Measurements from ENCODE around the gene DNAJC3.

The DNAJC3 gene

DNA sequence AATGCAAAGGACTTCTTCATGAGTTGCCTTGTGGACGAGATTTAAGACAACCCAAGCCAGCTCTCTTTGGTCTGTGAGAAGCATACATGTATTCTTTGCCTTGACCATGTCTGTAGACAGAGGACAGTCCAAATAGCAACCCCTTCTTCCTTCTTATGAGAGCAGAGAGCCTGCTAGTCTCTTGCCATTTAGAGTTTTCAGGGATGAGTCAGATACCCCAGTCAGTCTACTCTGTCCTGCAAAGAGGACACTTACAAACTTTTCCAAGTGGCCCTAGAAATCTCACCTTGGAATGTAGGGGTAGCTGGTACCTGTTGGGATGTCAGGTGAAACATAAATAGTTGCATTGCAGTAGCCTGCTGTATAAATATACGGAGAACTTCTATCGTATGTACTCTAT is 36.7 kb downstream of the DNAJC3 start:
- TF ChIP-seq, protein P1, sequence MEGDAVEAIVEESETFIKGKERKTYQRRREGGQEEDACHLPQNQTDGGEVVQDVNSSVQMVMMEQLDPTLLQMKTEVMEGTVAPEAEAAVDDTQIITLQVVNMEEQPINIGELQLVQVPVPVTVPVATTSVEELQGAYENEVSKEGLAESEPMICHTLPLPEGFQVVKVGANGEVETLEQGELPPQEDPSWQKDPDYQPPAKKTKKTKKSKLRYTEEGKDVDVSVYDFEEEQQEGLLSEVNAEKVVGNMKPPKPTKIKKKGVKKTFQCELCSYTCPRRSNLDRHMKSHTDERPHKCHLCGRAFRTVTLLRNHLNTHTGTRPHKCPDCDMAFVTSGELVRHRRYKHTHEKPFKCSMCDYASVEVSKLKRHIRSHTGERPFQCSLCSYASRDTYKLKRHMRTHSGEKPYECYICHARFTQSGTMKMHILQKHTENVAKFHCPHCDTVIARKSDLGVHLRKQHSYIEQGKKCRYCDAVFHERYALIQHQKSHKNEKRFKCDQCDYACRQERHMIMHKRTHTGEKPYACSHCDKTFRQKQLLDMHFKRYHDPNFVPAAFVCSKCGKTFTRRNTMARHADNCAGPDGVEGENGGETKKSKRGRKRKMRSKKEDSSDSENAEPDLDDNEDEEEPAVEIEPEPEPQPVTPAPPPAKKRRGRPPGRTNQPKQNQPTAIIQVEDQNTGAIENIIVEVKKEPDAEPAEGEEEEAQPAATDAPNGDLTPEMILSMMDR (IDR thresholded peaks at IDR 0.05): no peak

DNA sequence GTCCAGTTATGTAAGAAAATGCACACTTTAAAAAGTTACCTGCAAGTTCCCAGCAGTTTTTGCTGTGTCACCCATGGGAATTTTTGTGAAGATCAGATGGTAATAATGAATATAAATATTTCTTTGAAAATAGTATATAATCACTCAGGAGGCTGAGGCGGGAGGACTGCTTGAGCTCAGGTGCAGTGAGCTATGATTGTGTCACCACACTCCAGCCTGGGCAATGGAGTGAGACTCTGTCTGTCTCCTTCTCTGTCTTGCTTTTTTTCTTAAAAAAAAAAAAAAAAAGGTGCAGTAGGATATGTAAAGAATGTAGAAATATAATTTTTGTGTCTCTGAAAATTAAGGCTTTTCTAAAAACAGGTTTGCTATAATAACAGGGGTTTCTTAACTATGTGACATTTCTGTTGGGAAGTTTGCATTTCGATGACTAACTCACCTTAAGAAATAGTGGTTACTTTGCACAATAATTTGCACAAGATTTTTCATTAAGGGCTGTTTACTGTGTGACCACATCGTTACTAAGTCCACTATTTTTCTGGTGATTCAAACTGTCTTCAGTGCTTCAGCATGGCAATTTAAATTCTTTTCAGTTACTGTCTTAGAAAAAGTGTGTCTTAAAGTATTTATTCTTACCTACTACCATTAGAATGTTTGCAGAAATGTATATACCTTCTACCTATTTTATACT is 37.3 kb downstream of the DNAJC3 start:
- H3K27ac ChIP-seq: no peak overlapping the region
- no peaks in the 10 kb centered on the region for H3K36me3 ChIP-seq (ENCODE audit: control insufficient read depth, insufficient read depth, low read length)
- H3K9me3 ChIP-seq (ENCODE audit: control insufficient read depth, low read length): no peaks in the 10 kb centered on the region
- no peak overlapping the region for H2AFZ ChIP-seq
- H3K79me2 ChIP-seq: peaks cover 7% of the 10 kb centered on the region
- H3K4me2 ChIP-seq (ENCODE audit: low read length): no peak overlapping the region
- H3K9ac ChIP-seq: no peak overlapping the region
- H3K27me3 ChIP-seq (ENCODE audit: control insufficient read depth, insufficient read depth, low read length): no peaks in the 10 kb centered on the region
- TF ChIP-seq, protein P1 (IDR thresholded peaks at IDR 0.05): no peak
- no peaks in the 10 kb centered on the region for H3K4me1 ChIP-seq
- H3K4me3 ChIP-seq (ENCODE audit: low read depth, low read length): no peak overlapping the region

More for the DNA sequence above, 36.7 kb downstream of the DNAJC3 start:
- no peak overlapping the region for H2AFZ ChIP-seq
- no peak overlapping the region for H3K27ac ChIP-seq
- no peak overlapping the region for H3K9ac ChIP-seq
- H3K27me3 ChIP-seq (ENCODE audit: control insufficient read depth, insufficient read depth, low read length): no peaks in the 10 kb centered on the region
- peaks cover 7% of the 10 kb centered on the region for H3K79me2 ChIP-seq
- H3K36me3 ChIP-seq (ENCODE audit: control insufficient read depth, insufficient read depth, low read length): no peaks in the 10 kb centered on the region
- H3K4me3 ChIP-seq (ENCODE audit: low read depth, low read length): no peak overlapping the region
- H3K4me1 ChIP-seq: no peaks in the 10 kb centered on the region
- H3K4me2 ChIP-seq (ENCODE audit: low read length): no peak overlapping the region
- H3K9me3 ChIP-seq (ENCODE audit: control insufficient read depth, low read length): no peaks in the 10 kb centered on the region

DNA sequence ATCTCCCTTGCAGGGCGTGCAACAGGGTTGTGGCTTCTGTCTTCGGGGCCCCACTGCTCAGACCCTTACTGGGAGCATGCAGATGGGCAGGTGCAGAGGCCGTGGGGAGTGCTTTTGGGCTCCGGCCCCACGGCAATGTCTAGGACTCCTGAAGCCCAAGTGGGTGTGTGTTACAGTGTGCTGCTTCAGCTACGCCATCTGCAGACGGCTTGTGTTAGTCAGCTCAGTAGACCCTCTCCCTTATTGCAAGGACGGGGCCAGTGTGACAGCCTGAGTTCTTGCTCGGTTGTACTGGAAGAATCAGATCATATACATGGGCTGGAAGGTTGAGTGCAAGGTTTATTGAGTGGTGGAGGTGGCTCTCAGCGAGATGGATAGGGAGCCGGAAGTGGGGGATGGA is 39.3 kb downstream of the DNAJC3 start:
- no peak overlapping the region for H3K4me2 ChIP-seq (ENCODE audit: low read length)
- peaks cover 7% of the 10 kb centered on the region for H3K79me2 ChIP-seq
- H3K9me3 ChIP-seq (ENCODE audit: control insufficient read depth, low read length): no peaks in the 10 kb centered on the region
- no peak overlapping the region for H2AFZ ChIP-seq
- no peak overlapping the region for H3K9ac ChIP-seq
- TF ChIP-seq, protein P1 (IDR thresholded peaks at IDR 0.05): no peak
- H3K4me1 ChIP-seq: no peaks in the 10 kb centered on the region
- no peak overlapping the region for H3K4me3 ChIP-seq (ENCODE audit: low read depth, low read length)
- H3K36me3 ChIP-seq (ENCODE audit: control insufficient read depth, insufficient read depth, low read length): no peaks in the 10 kb centered on the region
- no peak overlapping the region for H3K27ac ChIP-seq
- no peaks in the 10 kb centered on the region for H3K27me3 ChIP-seq (ENCODE audit: control insufficient read depth, insufficient read depth, low read length)

DNA sequence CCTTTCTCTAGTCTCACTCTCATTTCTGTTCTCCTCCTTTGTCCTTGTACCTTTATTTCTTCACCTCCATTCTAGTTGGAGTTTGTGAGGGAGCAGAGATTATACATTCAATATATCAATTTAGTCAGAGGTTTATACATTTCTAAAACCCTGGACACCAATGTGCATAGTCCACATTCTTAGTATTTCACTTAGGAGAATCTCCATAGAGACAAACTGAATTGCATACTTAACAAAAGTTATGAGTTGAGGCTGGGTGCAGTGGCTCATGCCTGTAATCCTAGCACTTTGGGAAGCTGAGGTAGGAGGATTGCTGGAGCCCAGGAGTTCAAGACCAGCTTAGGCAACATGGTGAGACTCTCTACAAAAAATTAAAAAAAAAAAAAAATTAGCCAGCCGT is 45.3 kb downstream of the DNAJC3 start:
- Histone ChIP-seq H2AFZ (no peak overlapping the region), H3K4me3 (ENCODE audit: low read depth, low read length) (no peak overlapping the region), H3K36me3 (ENCODE audit: control insufficient read depth, insufficient read depth, low read length) (no peaks in the 10 kb centered on the region), H3K4me1 (no peaks in the 10 kb centered on the region), H3K4me2 (ENCODE audit: low read length) (no peak overlapping the region), H3K79me2 (peaks cover 5% of the 10 kb centered on the region), H3K27ac (no peak overlapping the region), H3K27me3 (ENCODE audit: control insufficient read depth, insufficient read depth, low read length) (no peaks in the 10 kb centered on the region), H3K9ac (no peak overlapping the region), H3K9me3 (ENCODE audit: control insufficient read depth, low read length) (no peaks in the 10 kb centered on the region)
- TF ChIP-seq, protein P1 (IDR thresholded peaks at IDR 0.05): no peak

DNA sequence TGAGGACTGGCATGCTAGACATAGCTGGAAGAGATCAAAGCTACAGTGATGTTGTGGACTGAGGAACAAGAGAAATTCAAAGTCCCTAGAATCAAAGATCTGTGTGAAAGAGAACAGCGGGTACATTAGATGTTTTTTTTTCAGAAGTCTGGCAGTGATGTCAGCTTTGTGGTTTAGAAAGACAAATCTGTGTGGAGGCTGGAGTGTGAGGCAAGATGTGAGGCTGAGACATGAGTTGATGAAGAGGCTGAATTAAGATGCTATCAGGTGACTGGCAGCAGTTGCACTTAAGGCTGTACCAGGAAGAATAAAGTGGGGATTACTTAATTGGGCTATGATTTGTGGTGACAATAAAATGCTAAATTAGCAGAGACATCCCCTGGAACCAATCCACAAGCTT is 46.5 kb downstream of the DNAJC3 start:
- H3K9me3 ChIP-seq (ENCODE audit: control insufficient read depth, low read length): no peaks in the 10 kb centered on the region
- H3K79me2 ChIP-seq: no peaks in the 10 kb centered on the region
- no peak overlapping the region for H3K9ac ChIP-seq
- no peaks in the 10 kb centered on the region for H3K36me3 ChIP-seq (ENCODE audit: control insufficient read depth, insufficient read depth, low read length)
- no peak overlapping the region for H2AFZ ChIP-seq
- H3K27ac ChIP-seq: no peak overlapping the region
- no peak overlapping the region for H3K4me3 ChIP-seq (ENCODE audit: low read depth, low read length)
- no peaks in the 10 kb centered on the region for H3K4me1 ChIP-seq
- H3K27me3 ChIP-seq (ENCODE audit: control insufficient read depth, insufficient read depth, low read length): no peaks in the 10 kb centered on the region
- TF ChIP-seq, protein P1 (IDR thresholded peaks at IDR 0.05): no peak
- H3K4me2 ChIP-seq (ENCODE audit: low read length): no peak overlapping the region
